Gastroesophageal sphincter (tissue), 4 donors: ENCODE measurements around the gene NUDT16L1. TPM values are rescaled to one million over a fixed set of nuclear protein-coding genes. Genes with fewer than 3 reads are reported as not detected.

Experiments
- ATAC-seq: fragments of 150-250 bp; one replicate; pipeline ENCODE4 v1.9.1; 2016; ENCODE audit warnings: mild to moderate bottlenecking, moderate library complexity
- H3K27ac ChIP-seq, 4 donors: fragments of 200-600 bp; sonication (generic) in 3 of 4; 1 replicate in 3 of 4; 2 replicates in 1 of 4; pipeline ENCODE4 v1.5.1; 2016 to 2019
- H3K27me3 ChIP-seq: fragments of 200-600 bp; sonication (generic); one replicate; pipeline ENCODE4 v1.5.1; 2019
- H3K36me3 ChIP-seq, 2 donors: fragments of 200-600 bp; sonication (generic); one replicate each; pipeline ENCODE4 v1.5.1; 2019; ENCODE audit warnings: control low read depth in 1 of 2
- H3K4me1 ChIP-seq, 3 donors: fragments of 200-600 bp; sonication (generic); 1 replicate in 2 of 3; 2 replicates in 1 of 3; pipeline ENCODE4 v1.5.1; 2016 to 2019; ENCODE audit warnings: control low read depth in 2 of 3
- H3K4me3 ChIP-seq, 2 donors: fragments of 200-600 bp; sonication (generic); one replicate each; pipeline ENCODE4 v1.5.1; 2019; ENCODE audit warnings: mild to moderate bottlenecking in 1 of 2, moderate library complexity in 1 of 2
- H3K9me3 ChIP-seq, 3 donors: fragments of 200-600 bp; sonication (generic); one replicate each; pipeline ENCODE4 v1.5.1; 2017 to 2019; ENCODE audit warnings: control low read depth in 2 of 3
- EP300 ChIP-seq: sonication (generic); formaldehyde crosslinking; IDR thresholded peaks from one replicate; pipeline ENCODE4 v1.6.1; 2017; ENCODE audit warnings: antibody characterized with exemption, mild to moderate bottlenecking
- POLR2A ChIP-seq, 2 donors: fragments of 450-650 bp; IDR thresholded peaks; one replicate each; pipeline ENCODE4 v1.6.1; 2017; ENCODE audit warnings: antibody characterized with exemption in 2 of 2, mild to moderate bottlenecking in 2 of 2, moderate library complexity in 1 of 2
- POLR2AphosphoS5 ChIP-seq: sonication (generic); formaldehyde crosslinking; IDR thresholded peaks from one replicate; pipeline ENCODE4 v1.6.1; 2017; ENCODE audit warnings: antibody characterized with exemption
- WGBS, 2 donors: methylation state at CpG; one replicate each; pipeline ENCODE4 v1.1.5; 2018; ENCODE audit warnings: low coverage in 1 of 2; 5-methylcytosine and 5-hydroxymethylcytosine counted together
- total RNA-seq, 4 donors: library from RNA; depleted of rRNA; stranded (reverse); fragments of >200 nt; gene quantifications; one replicate each; pipeline ENCODE4 v1.1.0, GENCODE V29; 2016
- TF ChIP-seq, protein P1 (sequence below), 4 experiments: fragments of 200-600 bp in 2 of 4; fragments of 450-650 bp in 2 of 4; sonication (generic) in 1 of 4; IDR thresholded peaks; one replicate each; pipeline ENCODE4 v1.5.1; 2017 to 2019; ENCODE audit warnings: antibody characterized with exemption in 4 of 4, mild to moderate bottlenecking in 2 of 4, moderate library complexity in 2 of 4

Gene NUDT16L1
- total RNA-seq, 4 donors from 2014 or later: 14.8 to 26.3 (median 21.4) TPM

DNA sequence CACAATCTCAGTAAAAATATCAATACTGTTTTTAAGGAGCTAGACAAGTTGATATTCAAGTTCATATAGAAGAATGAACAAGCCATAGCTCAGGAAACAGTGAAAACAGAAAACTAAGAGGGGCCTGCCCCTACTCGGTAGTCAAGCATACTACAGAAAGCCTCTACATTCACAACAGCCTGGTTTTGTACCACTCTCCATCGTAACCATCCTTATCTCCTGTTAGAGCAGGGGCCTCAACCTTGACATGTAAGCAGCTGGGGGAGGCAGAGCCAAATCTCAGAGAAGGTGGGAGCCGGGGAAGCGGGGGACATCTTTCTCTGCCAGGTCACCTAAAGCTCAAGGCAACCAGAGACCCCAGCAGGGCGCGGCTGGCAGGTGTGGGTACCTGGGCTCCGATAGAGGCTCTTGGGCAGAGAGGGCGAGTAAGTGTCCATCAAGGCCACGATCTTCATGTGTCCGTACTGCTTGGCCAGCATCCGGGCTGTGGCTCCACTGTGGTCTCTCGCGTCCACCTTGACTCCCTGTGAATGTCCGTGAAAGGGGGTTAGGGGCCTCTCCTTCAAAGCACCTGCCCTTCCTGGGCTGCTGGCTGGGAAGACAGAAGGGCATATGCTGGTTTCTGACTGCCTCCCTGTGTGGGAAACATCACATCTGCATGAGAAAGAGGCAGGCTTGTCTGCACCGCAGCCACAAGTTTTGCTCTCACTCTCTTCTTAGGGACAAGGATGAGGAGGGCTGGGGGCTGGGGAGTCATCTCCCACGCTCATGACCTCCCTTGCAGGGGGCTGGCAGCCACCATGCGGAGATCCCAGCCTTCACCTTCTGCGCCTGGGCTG lies 20.5 kb downstream of the NUDT16L1 start:
- WGBS, 2 donors: 78% methylated on average over 4 to 6 of the region's 18 CpGs
- TF ChIP-seq, protein P1, sequence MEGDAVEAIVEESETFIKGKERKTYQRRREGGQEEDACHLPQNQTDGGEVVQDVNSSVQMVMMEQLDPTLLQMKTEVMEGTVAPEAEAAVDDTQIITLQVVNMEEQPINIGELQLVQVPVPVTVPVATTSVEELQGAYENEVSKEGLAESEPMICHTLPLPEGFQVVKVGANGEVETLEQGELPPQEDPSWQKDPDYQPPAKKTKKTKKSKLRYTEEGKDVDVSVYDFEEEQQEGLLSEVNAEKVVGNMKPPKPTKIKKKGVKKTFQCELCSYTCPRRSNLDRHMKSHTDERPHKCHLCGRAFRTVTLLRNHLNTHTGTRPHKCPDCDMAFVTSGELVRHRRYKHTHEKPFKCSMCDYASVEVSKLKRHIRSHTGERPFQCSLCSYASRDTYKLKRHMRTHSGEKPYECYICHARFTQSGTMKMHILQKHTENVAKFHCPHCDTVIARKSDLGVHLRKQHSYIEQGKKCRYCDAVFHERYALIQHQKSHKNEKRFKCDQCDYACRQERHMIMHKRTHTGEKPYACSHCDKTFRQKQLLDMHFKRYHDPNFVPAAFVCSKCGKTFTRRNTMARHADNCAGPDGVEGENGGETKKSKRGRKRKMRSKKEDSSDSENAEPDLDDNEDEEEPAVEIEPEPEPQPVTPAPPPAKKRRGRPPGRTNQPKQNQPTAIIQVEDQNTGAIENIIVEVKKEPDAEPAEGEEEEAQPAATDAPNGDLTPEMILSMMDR (IDR thresholded peaks at IDR 0.05): no peak
- no peak for TF ChIP-seq EP300
- TF ChIP-seq POLR2A (IDR thresholded peaks at IDR 0.05): no peak
- no peak for TF ChIP-seq POLR2AphosphoS5
- Histone ChIP-seq H3K4me1 (no peaks in the 10 kb centered on the region), H3K27ac (no peak overlapping the region), H3K27me3 (no peaks in the 10 kb centered on the region), H3K36me3 (peaks cover 0 to 88% of the 10 kb centered on the region in 2 donors), H3K4me3 (no peak overlapping the region), H3K9me3 (no peaks in the 10 kb centered on the region)
- no peak for ATAC-seq

DNA sequence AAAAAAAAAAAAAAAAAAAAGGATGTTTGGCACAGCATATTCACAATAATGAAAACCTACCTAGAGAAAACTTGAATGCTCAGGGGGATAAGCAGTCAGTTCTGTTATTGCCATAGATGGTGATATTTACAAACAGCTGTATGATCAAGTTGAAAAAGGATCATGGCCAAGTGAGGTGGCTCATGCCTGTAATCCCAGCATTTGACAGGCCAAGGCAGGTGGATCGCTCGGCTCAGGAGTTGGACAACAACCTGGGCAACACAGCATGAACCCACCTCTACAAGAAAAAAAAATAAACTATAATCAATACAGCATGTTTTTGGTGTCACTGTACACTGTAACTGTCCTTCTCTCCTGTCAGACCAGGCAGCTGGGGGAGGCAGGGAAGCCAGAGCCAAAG lies 21.6 kb downstream of the NUDT16L1 start:
- 76 to 89% methylated on average over 2 of the region's 2 CpGs for WGBS, 2 donors
- Histone ChIP-seq H3K4me3 (no peak overlapping the region), H3K27ac (no peak overlapping the region), H3K9me3 (no peaks in the 10 kb centered on the region), H3K36me3 (peaks cover 0 to 87% of the 10 kb centered on the region in 2 donors), H3K27me3 (no peaks in the 10 kb centered on the region), H3K4me1 (no peaks in the 10 kb centered on the region)
- no peak for ATAC-seq
- TF ChIP-seq, protein P1 (IDR thresholded peaks at IDR 0.05): no peak
- TF ChIP-seq POLR2A (IDR thresholded peaks at IDR 0.05): no peak

DNA sequence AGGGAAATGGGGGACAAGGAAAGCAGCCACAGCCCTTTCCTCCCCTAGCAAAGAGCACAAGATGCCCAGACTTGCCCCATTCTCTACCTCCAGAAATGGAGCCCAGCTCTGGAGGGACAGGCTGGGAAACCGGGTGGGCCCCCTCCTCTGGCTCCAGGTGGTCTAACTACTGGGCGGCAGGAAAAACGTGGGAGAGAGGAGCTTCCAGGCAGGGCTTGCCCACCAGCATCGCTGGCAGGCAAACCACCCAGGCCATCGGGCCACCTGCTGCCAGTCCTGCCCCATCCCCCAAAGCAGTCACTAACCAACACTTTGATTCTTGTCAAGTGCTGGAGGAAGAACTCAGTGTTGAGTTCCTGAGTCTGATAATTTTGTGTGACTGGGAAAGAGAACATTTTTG lies 25.1 kb downstream of the NUDT16L1 start:
- Histone ChIP-seq H3K27me3 (no peaks in the 10 kb centered on the region), H3K27ac (no peak overlapping the region), H3K4me1 (no peaks in the 10 kb centered on the region), H3K36me3 (peaks cover 0 to 74% of the 10 kb centered on the region in 2 donors), H3K9me3 (no peaks in the 10 kb centered on the region), H3K4me3 (no peak overlapping the region)
- WGBS, 2 donors: 70 to 75% methylated on average over 3 to 4 of the region's 5 CpGs
- no peak for ATAC-seq
- TF ChIP-seq POLR2AphosphoS5 (no peak), EP300 (no peak), POLR2A (IDR thresholded peaks at IDR 0.05) (no peak)
- TF ChIP-seq, protein P1 (IDR thresholded peaks at IDR 0.05): no peak

DNA sequence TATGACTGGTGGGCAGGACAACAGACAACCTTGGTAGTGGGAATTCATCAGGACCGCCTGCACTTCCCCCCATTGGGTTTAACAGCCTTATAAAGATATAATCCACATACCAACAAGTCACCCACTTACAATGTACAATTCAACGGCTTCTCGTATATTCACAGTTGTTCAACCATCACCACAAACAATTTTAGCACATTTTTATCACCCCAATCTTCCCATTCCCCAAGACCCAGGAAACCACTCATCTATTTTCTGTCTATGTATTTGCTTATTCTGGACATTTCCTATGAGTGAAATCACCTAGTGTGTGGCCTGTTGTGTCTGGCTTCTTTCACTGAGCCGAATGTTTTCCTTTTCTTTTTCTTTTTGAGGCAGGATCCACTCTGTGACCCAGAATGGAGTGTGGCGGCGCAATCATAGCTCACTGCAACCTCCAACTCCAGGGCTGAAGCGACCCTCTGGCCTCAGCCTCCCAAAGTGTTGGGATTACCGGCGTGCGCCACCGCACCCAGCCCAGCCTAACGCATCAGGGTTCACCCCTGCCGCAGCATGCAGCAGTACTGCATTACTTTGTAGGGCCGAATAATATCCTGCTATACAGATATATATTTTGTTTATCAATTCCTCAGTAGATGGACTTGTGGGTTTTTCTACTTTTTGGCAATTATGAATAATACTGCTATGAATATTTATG lies 29.9 kb downstream of the NUDT16L1 start:
- WGBS, 2 donors: 86 to 98% methylated on average over 12 to 14 of the region's 14 CpGs
- Histone ChIP-seq H3K9me3 (no peaks in the 10 kb centered on the region), H3K27ac (no peak overlapping the region), H3K36me3 (peaks cover 0 to 85% of the 10 kb centered on the region in 2 donors), H3K4me3 (no peak overlapping the region), H3K4me1 (no peaks in the 10 kb centered on the region), H3K27me3 (no peaks in the 10 kb centered on the region)
- no peak for TF ChIP-seq EP300
- TF ChIP-seq POLR2A (IDR thresholded peaks at IDR 0.05): no peak
- TF ChIP-seq, protein P1 (IDR thresholded peaks at IDR 0.05): no peak
- no peak for TF ChIP-seq POLR2AphosphoS5
- ATAC-seq: no peak
